H9 (cell line): ENCODE results near the gene CCNC. TPM values are rescaled to one million over a fixed set of nuclear protein-coding genes. Genes with fewer than 3 reads are reported as not detected.

Experiments used
- DNase-seq: peaks from one replicate; pipeline ENCODE4 v3.0.0-alpha.2; 2017
- H2AFZ ChIP-seq: one replicate; pipeline ENCODE4 v1.6.1; 2013; ENCODE audit warnings: mild to moderate bottlenecking, low read length, control low read depth, moderate library complexity
- H2AK5ac ChIP-seq: 2 replicates; pipeline ENCODE4 v1.6.1; 2013; ENCODE audit warnings: low read length, control low read depth, mixed read lengths; ENCODE audit not compliant: insufficient read length
- H2BK120ac ChIP-seq: one replicate; pipeline ENCODE4 v1.6.1; 2013; ENCODE audit warnings: low read depth, mild to moderate bottlenecking, low read length, control low read depth, inconsistent platforms; ENCODE audit not compliant: poor library complexity, severe bottlenecking
- H2BK12ac ChIP-seq: 2 replicates; pipeline ENCODE4 v1.6.1; 2013; ENCODE audit warnings: low read length, control low read depth, mixed read lengths, low read depth; ENCODE audit not compliant: insufficient read length
- H2BK15ac ChIP-seq: 2 replicates; pipeline ENCODE4 v1.6.1; 2013; ENCODE audit warnings: low read depth, low read length, control low read depth
- H2BK20ac ChIP-seq: one replicate; pipeline ENCODE4 v1.6.1; 2013; ENCODE audit warnings: low read depth, mild to moderate bottlenecking, low read length, control low read depth, inconsistent platforms; ENCODE audit not compliant: poor library complexity, severe bottlenecking
- H2BK5ac ChIP-seq: 2 replicates; pipeline ENCODE4 v1.6.1; 2013; ENCODE audit warnings: low read length, control low read depth, mixed read lengths; ENCODE audit not compliant: insufficient read length
- H3K14ac ChIP-seq: 2 replicates; pipeline ENCODE4 v1.6.1; 2013; ENCODE audit warnings: low read length, control low read depth; ENCODE audit not compliant: insufficient read depth
- H3K18ac ChIP-seq: 2 replicates; pipeline ENCODE4 v1.6.1; 2013; ENCODE audit warnings: low read depth, mild to moderate bottlenecking, mixed read lengths, low read length, control low read depth; ENCODE audit not compliant: insufficient read length
- H3K23ac ChIP-seq: 2 replicates; pipeline ENCODE4 v1.6.1; 2013; ENCODE audit warnings: low read length, control low read depth, mixed read lengths, low read depth; ENCODE audit not compliant: insufficient read length
- H3K23me2 ChIP-seq: 2 replicates; pipeline ENCODE4 v1.6.1; 2013; ENCODE audit warnings: low read depth, mild to moderate bottlenecking, mixed read lengths, low read length, control low read depth; ENCODE audit not compliant: insufficient read length, poor library complexity, severe bottlenecking
- H3K27ac ChIP-seq: 2 replicates; pipeline ENCODE4 v1.5.1; 2013; ENCODE audit warnings: low read length, control low read depth, mixed read lengths, low read depth; ENCODE audit not compliant: insufficient read length
- H3K27me3 ChIP-seq: 2 replicates; pipeline ENCODE4 v1.6.1; 2013; ENCODE audit warnings: low read length, control low read depth, inconsistent platforms; ENCODE audit not compliant: insufficient read depth
- H3K4ac ChIP-seq: 2 replicates; pipeline ENCODE4 v1.6.1; 2013; ENCODE audit warnings: low read depth, mild to moderate bottlenecking, control low read depth, inconsistent platforms, low read length, moderate library complexity
- H3K4me1 ChIP-seq: 2 replicates; pipeline ENCODE4 v1.6.1; 2013; ENCODE audit warnings: low read length, control low read depth, inconsistent platforms; ENCODE audit not compliant: insufficient read depth
- H3K4me2 ChIP-seq: 2 replicates; pipeline ENCODE4 v1.6.1; 2013; ENCODE audit warnings: low read length, control low read depth, mixed read lengths; ENCODE audit not compliant: insufficient read length, insufficient read depth
- H3K56ac ChIP-seq: 2 replicates; pipeline ENCODE4 v1.6.1; 2013; ENCODE audit warnings: low read depth, mild to moderate bottlenecking, mixed read lengths, low read length, control low read depth; ENCODE audit not compliant: insufficient read length
- H3K79me1 ChIP-seq: 2 replicates; pipeline ENCODE4 v1.6.1; 2013; ENCODE audit warnings: low read depth, mild to moderate bottlenecking, moderate library complexity, low read length, control low read depth, inconsistent platforms; ENCODE audit not compliant: insufficient read depth, poor library complexity, severe bottlenecking
- H3K79me2 ChIP-seq: 2 replicates; pipeline ENCODE4 v1.6.1; 2013; ENCODE audit warnings: low read length, control low read depth, inconsistent platforms; ENCODE audit not compliant: insufficient read depth
- H3K9ac ChIP-seq: 2 replicates; pipeline ENCODE4 v1.6.1; 2013; ENCODE audit warnings: low read length, control low read depth, mixed read lengths; ENCODE audit not compliant: insufficient read length; ENCODE audit errors: extremely low read depth
- H3K9me3 ChIP-seq: one replicate; pipeline ENCODE4 v1.6.1; 2013; ENCODE audit warnings: low read depth, low read length, inconsistent platforms; ENCODE audit not compliant: control insufficient read depth
- H3T11ph ChIP-seq: one replicate; pipeline ENCODE4 v1.6.1; 2013; ENCODE audit warnings: mild to moderate bottlenecking, low read length, control low read depth, inconsistent platforms
- H4K20me1 ChIP-seq: one replicate; pipeline ENCODE4 v1.6.1; 2013; ENCODE audit not compliant: control insufficient read depth, insufficient read length, insufficient read depth
- H4K5ac ChIP-seq: 2 replicates; pipeline ENCODE4 v1.6.1; 2013; ENCODE audit warnings: low read depth, mild to moderate bottlenecking, mixed read lengths, low read length, control low read depth; ENCODE audit not compliant: insufficient read length
- H4K8ac ChIP-seq: replicated peaks from 2 replicates; pipeline ENCODE4 v1.6.1; 2013; ENCODE audit warnings: low read length, control low read depth, mixed read lengths, low read depth; ENCODE audit not compliant: insufficient read length
- H4K91ac ChIP-seq: 2 replicates; pipeline ENCODE4 v1.6.1; 2013; ENCODE audit warnings: low read depth, mild to moderate bottlenecking, moderate library complexity, mixed read lengths, low read length, control low read depth; ENCODE audit not compliant: insufficient read length
- H3K27ac Mint-ChIP-seq, 3 experiments: 2 replicates in 2 of 3; 3 replicates in 1 of 3; pipeline ENCODE4 v1.8.0; 2020 to 2021; ENCODE audit warnings: mixed read lengths in 3 of 3, mild to moderate bottlenecking in 1 of 3, moderate library complexity in 1 of 3
- H3K27me3 Mint-ChIP-seq: 2 replicates; pipeline ENCODE4 v1.8.0; 2021; ENCODE audit warnings: low read depth, mild to moderate bottlenecking, moderate library complexity, mixed read lengths
- H3K36me3 Mint-ChIP-seq, 3 experiments: 2 replicates in 2 of 3; 3 replicates in 1 of 3; pipeline ENCODE4 v1.8.0; 2020 to 2021; ENCODE audit warnings: low read depth in 3 of 3, mixed read lengths in 3 of 3; ENCODE audit not compliant: insufficient read depth in 1 of 3
- H3K4me1 Mint-ChIP-seq, 2 experiments: 2 replicates each; pipeline ENCODE4 v1.8.0; 2020; ENCODE audit warnings: mixed read lengths in 2 of 2
- H3K4me3 Mint-ChIP-seq, 2 experiments: 2 replicates in 1 of 2; 3 replicates in 1 of 2; pipeline ENCODE4 v1.8.0; 2020 to 2021; ENCODE audit warnings: mild to moderate bottlenecking in 2 of 2, mixed read lengths in 2 of 2, moderate library complexity in 1 of 2
- H3K9me3 Mint-ChIP-seq, 2 experiments: 2 replicates in 1 of 2; 3 replicates in 1 of 2; pipeline ENCODE4 v1.8.0; 2020; ENCODE audit warnings: mild to moderate bottlenecking in 2 of 2, mixed read lengths in 2 of 2, moderate library complexity in 1 of 2
- WGBS: extraction: QIAGEN DNeasy Blood & Tissue Kit; methylation state at CpG from one replicate; pipeline ENCODE4 v1.1.7; 2013; ENCODE audit warnings: missing lambda C conversion rate, low lambda C conversion rate, mixed read lengths; ENCODE audit not compliant: insufficient read length; ENCODE audit errors: extremely low coverage; 5-methylcytosine and 5-hydroxymethylcytosine counted together
- total RNA-seq: library from RNA; stranded (reverse); gene quantifications from 2 replicates; pipeline ENCODE4 v1.2.1, GENCODE V29; 2021
- TF ChIP-seq, protein P1 (sequence below): fragments of 200-600 bp; sonication (generic); conservative IDR thresholded peaks from 3 replicates; pipeline ENCODE4 v1.8.0; 2021; ENCODE audit warnings: antibody characterized with exemption, mild to moderate bottlenecking

CCNC gene
- total RNA-seq, 1 experiment from 2014 or later, result 112 TPM

DNA sequence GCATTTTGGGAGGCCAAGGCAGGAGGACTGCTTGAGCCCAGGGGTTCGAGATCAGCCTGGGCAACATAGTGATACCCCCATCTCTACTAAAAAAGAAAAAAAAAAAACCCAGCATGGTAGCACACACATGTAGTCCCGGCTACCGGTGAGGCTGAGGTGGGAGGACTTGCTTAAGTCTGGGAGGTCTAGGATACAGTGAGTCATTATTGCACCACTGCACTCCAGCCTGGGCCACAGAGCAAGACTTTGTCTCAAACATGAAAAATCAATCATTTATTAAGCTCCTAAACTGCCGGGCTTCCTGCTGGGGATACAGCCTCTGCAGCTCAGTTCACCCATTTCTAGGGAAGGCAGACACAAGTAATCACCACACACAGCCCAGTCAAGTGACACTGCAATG is 45.9 kb downstream of the CCNC start:
- no peak overlapping the region for H4K91ac ChIP-seq
- H3K79me1 ChIP-seq, result peaks cover 3% of the 10 kb centered on the region
- no peak overlapping the region for H3K4ac ChIP-seq
- H4K8ac ChIP-seq, result no peak overlapping the region
- Mint-ChIP-seq H3K9me3 (no peaks in the 10 kb centered on the region), H3K4me3 (peak overlapping the region; percentile 46 to 96; a peak in 2 of 5 replicates), H3K4me1 (peaks cover 0 to 4% of the 10 kb centered on the region in 2 experiments; a peak in 1 of 4 replicates), H3K27me3 (no peaks in the 10 kb centered on the region), H3K27ac (no peak overlapping the region), H3K36me3 (peaks cover 0 to 12% (median 4%) of the 10 kb centered on the region in 3 experiments; a peak in 6 of 7 replicates)
- no peak overlapping the region for H2BK5ac ChIP-seq
- H3K79me2 ChIP-seq, result no peaks in the 10 kb centered on the region
- H3K4me2 ChIP-seq, result no peak overlapping the region
- H2BK20ac ChIP-seq, result no peak overlapping the region
- no peak overlapping the region for H2BK15ac ChIP-seq
- no peak overlapping the region for H2BK12ac ChIP-seq
- no peaks in the 10 kb centered on the region for H3K9me3 ChIP-seq
- H2AFZ ChIP-seq, result no peak overlapping the region
- H3K14ac ChIP-seq, result no peak overlapping the region
- no peaks in the 10 kb centered on the region for H3K27me3 ChIP-seq
- H2AK5ac ChIP-seq, result no peak overlapping the region
- TF ChIP-seq, protein P1, sequence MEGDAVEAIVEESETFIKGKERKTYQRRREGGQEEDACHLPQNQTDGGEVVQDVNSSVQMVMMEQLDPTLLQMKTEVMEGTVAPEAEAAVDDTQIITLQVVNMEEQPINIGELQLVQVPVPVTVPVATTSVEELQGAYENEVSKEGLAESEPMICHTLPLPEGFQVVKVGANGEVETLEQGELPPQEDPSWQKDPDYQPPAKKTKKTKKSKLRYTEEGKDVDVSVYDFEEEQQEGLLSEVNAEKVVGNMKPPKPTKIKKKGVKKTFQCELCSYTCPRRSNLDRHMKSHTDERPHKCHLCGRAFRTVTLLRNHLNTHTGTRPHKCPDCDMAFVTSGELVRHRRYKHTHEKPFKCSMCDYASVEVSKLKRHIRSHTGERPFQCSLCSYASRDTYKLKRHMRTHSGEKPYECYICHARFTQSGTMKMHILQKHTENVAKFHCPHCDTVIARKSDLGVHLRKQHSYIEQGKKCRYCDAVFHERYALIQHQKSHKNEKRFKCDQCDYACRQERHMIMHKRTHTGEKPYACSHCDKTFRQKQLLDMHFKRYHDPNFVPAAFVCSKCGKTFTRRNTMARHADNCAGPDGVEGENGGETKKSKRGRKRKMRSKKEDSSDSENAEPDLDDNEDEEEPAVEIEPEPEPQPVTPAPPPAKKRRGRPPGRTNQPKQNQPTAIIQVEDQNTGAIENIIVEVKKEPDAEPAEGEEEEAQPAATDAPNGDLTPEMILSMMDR, result no peak
- H4K5ac ChIP-seq, result no peak overlapping the region
- H4K20me1 ChIP-seq, result no peaks in the 10 kb centered on the region
- H3K56ac ChIP-seq, result no peak overlapping the region
- H3K4me1 ChIP-seq, result no peaks in the 10 kb centered on the region
- no peak for DNase-seq
- no peak overlapping the region for H3T11ph ChIP-seq
- no peak overlapping the region for H2BK120ac ChIP-seq
- no peak overlapping the region for H3K9ac ChIP-seq
- no CpG with 5 or more reads among the region's 4 CpGs for WGBS
- H3K23ac ChIP-seq, result no peak overlapping the region
- H3K27ac ChIP-seq, result no peak overlapping the region
- H3K23me2 ChIP-seq, result no peaks in the 10 kb centered on the region
- H3K18ac ChIP-seq, result no peak overlapping the region
